ENCODE measurements around the gene ZGPAT.
A peak's percentile ranks its signal among the peaks of the same experiment; 100 is the strongest.

Gene ZGPAT

GRCh38 chr20:63736893-63737694 lies 29.3 kb downstream of the ZGPAT start:
- H3K27me3 Mint-ChIP-seq (ENCODE audit: low read depth, poor library complexity) = peaks cover 8% of the 10 kb centered on the region
- no peak overlapping the region for H3K4me3 Mint-ChIP-seq
- TF ChIP-seq CTCF (IDR thresholded peaks at IDR 0.05) = no peak

DNA sequence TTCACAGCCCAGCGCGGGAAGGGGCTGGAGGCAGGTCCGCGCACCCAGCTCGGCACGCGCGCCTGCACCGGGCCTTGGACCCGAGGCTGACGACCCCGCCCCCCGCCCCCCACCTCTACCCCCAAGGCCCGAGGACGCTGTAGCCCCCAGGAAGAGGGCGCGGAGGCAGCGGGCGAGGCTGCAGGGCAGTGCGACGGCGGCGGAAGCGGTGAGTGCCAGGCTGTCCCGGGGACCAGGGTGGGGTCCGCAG lies 29.8 kb downstream of the ZGPAT start:
- Mint-ChIP-seq H3K4me1 (no peaks in the 10 kb centered on the region), H3K9me3 (no peaks in the 10 kb centered on the region), H3K27ac (no peak overlapping the region), H3K4me3 (no peak overlapping the region), H3K36me3 (ENCODE audit: low read depth) (peaks cover 14% of the 10 kb centered on the region), H3K27me3 (ENCODE audit: low read depth, poor library complexity) (peaks cover 8% of the 10 kb centered on the region)
- no peak for DNase-seq
- no peak for TF ChIP-seq CTCF (IDR thresholded peaks at IDR 0.05)

More at GRCh38 chr20:63736893-63737694, 29.3 kb downstream of the ZGPAT start:
- no peaks in the 10 kb centered on the region for H3K9me3 Mint-ChIP-seq
- peaks cover 14% of the 10 kb centered on the region for H3K36me3 Mint-ChIP-seq (ENCODE audit: low read depth)
- no peak overlapping the region for H3K27ac Mint-ChIP-seq
- no peak for DNase-seq
- no peaks in the 10 kb centered on the region for H3K4me1 Mint-ChIP-seq

- H3K4me1 Mint-ChIP-seq = peaks cover under 1% of the 10 kb centered on the region
- no peak for DNase-seq
- H3K9me3 Mint-ChIP-seq = no peaks in the 10 kb centered on the region
- no peak overlapping the region for H3K27ac Mint-ChIP-seq
- H3K36me3 Mint-ChIP-seq (ENCODE audit: low read depth) = peaks cover 14% of the 10 kb centered on the region
- no peak overlapping the region for H3K4me3 Mint-ChIP-seq
- H3K27me3 Mint-ChIP-seq (ENCODE audit: low read depth, poor library complexity) = peaks cover 8% of the 10 kb centered on the region
- no peak for TF ChIP-seq CTCF (IDR thresholded peaks at IDR 0.05)
Measured at GRCh38 chr20:63737945-63738686, 30.3 kb downstream of the ZGPAT start.

DNA sequence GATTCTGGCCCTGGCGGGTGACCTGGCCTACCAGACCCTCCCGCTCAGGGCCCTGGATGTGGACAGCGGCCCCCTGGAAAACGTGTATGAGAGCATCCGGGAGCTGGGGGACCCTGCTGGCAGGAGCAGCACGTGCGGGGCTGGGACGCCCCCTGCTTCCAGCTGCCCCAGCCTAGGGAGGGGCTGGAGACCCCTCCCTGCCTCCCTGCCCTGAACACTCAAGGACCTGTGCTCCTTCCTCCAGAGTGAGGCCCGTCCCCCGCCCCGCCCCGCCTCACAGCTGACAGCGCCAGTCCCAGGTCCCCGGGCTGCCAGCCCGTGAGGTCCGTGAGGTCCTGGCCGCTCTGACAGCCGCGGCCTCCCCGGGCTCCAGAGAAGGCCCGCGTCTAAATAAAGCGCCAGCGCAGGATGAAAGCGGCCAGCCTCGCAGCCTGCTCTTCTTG lies 30.9 kb downstream of the ZGPAT start:
- Mint-ChIP-seq H3K27ac (no peak overlapping the region), H3K4me3 (no peak overlapping the region), H3K27me3 (ENCODE audit: low read depth, poor library complexity) (peaks cover 8% of the 10 kb centered on the region), H3K36me3 (ENCODE audit: low read depth) (peaks cover 14% of the 10 kb centered on the region), H3K9me3 (no peaks in the 10 kb centered on the region), H3K4me1 (peaks cover 6% of the 10 kb centered on the region)
- peak; percentile 75 for DNase-seq
- TF ChIP-seq CTCF (IDR thresholded peaks at IDR 0.05) = no peak

DNA sequence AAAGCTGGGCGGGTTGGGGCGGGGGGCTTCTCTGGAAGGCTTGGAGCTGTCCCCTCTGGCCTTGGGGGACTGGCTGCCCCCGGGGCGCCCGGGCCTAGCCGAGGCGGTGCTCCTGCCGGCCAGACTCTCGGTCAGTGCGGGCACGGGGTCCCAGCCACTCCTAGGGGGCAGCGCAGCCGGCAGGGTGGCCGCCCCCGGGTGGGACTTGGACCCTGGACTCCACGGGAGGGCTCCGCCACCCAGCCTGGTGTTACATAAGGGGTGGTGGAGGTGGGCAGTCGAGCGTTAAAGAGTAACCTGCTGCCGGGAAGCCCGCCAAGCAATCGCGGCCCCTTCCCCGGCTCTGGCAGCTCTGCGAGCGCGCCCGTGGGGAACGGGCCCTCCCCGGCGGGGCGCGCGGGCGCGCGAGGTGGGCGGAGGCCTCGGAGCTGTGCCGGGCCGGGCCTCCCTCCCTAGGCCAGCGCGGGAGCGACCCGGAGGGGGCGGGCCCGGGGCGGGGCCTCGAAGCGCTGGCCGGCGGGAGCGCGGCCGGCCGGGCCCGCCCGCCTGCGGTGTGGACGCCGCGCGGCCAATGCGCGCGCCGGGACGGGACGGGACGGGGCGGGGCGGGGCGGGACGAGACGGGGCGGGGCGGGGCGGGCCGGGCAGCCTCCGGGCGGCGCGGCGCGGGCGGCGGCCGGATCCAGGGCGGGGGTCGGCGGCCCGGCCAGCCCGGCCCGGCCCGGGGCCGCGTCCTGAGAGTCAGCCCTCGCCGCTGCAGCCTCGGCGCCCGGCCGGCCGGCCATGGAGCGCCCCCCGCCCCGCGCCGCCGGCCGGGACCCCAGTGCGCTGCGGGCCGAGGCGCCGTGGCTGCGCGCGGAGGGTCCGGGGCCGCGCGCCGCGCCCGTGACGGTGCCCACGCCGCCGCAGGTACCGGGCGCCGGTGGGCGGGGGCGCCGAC lies 31.6 kb downstream of the ZGPAT start, which contains the start of gene SLC2A4RG:
TSS of gene SLC2A4RG (plus strand) at position 647 of the 940 bp plus-strand sequence. CDS start at position 784, 137 bp downstream.
- H3K27me3 Mint-ChIP-seq (ENCODE audit: low read depth, poor library complexity) = peaks cover 8% of the 10 kb centered on the region
- H3K4me1 Mint-ChIP-seq = peaks cover 9% of the 10 kb centered on the region
- peaks cover 10% of the 10 kb centered on the region for H3K36me3 Mint-ChIP-seq (ENCODE audit: low read depth)
- no peak within 1 kb of the TSS for H3K27ac Mint-ChIP-seq
- H3K9me3 Mint-ChIP-seq = no peaks in the 10 kb centered on the region
- peak; percentile 84 for DNase-seq
- no peak for TF ChIP-seq CTCF (IDR thresholded peaks at IDR 0.05)
- H3K4me3 Mint-ChIP-seq = peak within 1 kb of the TSS; percentile 75
